Fibroblast of skin of scalp (primary cell): ENCODE measurements around the gene USP6.
"Not testable (repeated sequence)": the region's sequence is repeated elsewhere in the genome, so short reads cannot be mapped to it uniquely, and the experiment has no call there.

Source experiments
- DNase-seq: peaks from one replicate; pipeline ENCODE4 v3.0.0-alpha.2; 2013

The USP6 gene

GRCh38 chr17:5122056-5122455 lies 6.2 kb downstream of the USP6 start:
- DNase-seq: not testable (repeated sequence)

DNA sequence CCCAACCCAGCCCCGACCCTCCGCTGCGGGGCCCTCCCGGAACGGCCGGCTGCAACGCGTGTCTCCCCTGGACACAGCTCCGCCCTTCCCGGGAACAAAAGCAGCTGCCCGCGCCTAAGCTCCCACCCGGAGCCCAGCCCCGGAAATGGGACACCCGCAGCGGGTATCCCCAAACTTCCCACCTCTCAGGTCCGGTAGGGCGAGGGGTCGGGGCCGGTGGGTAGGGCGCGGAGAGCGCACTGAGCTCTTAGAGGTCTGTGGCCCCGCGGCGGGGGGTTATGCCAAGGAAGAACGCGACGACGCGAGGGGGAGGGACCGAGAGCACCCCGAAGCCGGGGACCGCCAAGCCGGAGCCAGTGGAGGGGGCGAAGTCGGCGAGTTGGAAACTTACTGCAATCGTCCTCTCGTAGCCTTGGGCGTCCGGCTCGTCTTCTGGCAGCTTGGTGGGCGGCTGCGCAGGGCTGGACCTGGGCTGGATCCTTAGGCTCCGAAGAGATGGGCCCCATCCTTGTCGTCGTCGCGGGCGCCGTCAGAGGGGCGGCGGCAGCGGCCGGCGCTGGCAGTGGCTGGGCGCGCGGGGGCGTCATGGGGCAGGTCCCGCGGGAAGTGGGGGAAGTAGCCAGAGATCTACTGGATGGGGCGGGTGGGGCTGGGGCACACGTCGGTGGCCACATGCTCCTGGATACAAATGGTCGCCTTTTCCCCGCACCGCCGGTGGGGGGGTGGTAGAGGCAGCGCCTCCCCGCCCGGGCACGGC lies 6.9 kb downstream of the USP6 start:
- no peak for DNase-seq

GRCh38 chr17:5123343-5124124 lies 7.7 kb downstream of the USP6 start:
- DNase-seq: no peak

DNA sequence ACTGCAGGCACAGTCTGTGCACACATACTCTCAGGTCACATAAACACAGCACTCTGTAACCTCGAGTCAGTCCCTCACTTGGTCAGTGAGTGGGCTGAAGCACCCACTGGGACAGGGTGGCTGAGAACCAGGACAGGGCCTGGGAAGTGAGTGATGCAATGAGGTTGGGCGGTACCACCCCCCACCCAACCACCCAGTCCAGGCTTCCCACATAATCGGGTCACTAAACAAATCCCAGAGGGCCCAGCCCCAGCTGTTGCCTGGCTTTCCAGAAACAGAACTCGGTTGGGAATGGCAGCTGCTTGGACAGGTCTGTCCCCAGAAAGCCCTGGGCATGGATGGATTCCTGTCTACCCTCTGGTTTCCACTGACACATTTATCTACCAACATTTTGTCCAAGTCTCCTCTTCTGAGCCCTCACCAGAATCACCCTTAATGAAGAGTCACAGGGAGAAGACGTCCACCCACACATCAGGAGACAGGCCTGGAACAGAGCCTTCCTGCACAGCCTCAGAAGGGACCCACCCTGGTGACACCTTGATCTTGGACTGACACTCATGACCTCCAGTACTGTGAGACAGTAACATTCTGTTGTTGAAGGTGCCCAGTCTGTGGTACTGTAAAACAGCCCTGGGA lies 8.4 kb downstream of the USP6 start:
- DNase-seq: not testable (repeated sequence)

DNA sequence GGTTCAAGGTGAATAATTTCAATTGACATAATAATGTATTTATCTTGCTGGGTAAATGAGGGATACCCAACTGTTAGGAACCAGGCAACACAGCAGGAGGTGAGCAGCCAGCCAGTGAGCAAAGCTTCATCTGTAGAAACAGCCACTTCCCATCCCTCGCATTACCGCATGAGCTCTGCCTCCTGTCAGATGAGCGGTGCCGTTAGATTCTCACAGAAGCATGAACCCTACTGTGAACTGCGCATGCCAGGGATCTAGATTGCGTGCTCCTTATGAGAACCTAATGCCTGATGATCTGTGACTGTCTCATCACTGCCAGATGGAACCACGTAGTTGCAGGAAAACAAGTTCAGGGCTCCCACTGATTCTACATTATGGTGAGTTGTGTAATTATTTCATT lies 9.1 kb downstream of the USP6 start:
- DNase-seq: peak; percentile 8

- DNase-seq: no peak
These were observed 11.1 kb downstream of the USP6 start for GRCh38 chr17:5126719-5127488.

DNA sequence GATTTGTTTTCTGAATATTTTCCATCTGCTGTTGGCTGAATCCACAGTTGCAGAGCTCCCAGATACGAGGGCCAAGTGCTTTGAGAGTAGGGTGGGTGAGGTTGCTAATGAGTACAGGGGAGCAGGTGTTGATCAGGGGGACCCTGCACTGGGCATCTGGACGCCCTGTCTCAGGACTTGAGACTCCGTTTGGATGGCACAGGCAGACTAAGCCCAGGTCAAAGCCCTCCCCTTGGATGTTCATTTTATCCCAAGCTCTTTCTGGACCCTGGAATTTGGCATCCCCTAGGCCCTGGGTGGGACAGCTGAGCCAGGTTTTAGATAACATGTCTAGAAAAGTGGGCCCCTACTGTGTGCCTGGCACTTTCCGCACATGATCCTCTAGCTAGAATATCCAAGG lies 12.1 kb downstream of the USP6 start:
- DNase-seq: no peak

- not testable (repeated sequence) for DNase-seq
These were observed 12.6 kb downstream of the USP6 start for GRCh38 chr17:5128387-5128786.

- DNase-seq: no peak
These were observed 13.2 kb downstream of the USP6 start for GRCh38 chr17:5128905-5129535.

- DNase-seq: not testable (repeated sequence)
These were observed 13.9 kb downstream of the USP6 start for GRCh38 chr17:5129770-5130169.

DNA sequence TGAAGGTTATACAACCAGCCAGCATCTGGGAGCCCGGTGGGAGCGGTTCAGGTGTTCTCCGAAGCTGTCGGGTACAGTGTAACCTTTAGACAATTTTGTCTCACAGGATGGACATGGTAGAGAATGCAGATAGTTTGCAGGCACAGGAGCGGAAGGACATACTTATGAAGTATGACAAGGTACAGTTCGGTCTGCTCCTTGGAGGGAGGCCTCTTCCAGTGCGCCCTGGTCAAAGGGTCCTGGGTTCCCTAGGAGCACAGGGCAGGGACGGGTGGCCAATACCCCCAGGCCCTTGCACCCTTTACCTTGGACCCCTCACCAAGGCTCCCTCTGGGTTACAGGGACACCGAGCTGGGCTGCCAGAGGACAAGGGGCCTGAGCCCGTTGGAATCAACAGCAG lies 14.4 kb downstream of the USP6 start:
- not testable (repeated sequence) for DNase-seq

GRCh38 chr17:5130687-5131086 lies 14.9 kb downstream of the USP6 start:
- not testable (repeated sequence) for DNase-seq

DNA sequence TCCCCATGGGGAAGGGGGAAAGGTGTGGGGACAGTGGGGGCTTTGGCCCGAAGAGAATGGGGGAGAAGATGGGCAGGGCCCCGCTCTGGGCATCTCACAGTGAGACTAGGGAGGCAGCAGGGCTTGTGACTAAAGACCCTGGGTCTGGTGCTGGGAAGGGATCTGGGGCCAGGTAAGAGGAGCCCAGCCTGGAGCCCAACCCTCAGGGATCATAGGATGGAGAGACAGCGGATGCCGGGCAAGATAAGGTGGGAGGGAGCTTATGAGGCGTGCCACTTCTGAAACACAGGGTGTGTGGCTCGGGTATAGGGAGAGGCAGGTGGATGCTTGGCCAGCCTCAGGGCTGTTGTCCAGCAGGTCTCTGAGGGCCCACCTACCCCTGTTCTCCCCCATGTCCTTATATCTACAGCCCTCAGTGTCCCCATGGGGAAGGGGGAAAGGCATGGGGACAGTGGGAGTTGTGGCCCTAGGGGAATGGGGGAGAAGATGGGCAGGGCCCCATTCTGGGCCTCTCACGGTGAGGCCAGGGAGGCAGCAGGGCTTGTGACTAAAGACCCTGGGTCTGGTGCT lies 15.4 kb downstream of the USP6 start:
- no peak for DNase-seq

DNA sequence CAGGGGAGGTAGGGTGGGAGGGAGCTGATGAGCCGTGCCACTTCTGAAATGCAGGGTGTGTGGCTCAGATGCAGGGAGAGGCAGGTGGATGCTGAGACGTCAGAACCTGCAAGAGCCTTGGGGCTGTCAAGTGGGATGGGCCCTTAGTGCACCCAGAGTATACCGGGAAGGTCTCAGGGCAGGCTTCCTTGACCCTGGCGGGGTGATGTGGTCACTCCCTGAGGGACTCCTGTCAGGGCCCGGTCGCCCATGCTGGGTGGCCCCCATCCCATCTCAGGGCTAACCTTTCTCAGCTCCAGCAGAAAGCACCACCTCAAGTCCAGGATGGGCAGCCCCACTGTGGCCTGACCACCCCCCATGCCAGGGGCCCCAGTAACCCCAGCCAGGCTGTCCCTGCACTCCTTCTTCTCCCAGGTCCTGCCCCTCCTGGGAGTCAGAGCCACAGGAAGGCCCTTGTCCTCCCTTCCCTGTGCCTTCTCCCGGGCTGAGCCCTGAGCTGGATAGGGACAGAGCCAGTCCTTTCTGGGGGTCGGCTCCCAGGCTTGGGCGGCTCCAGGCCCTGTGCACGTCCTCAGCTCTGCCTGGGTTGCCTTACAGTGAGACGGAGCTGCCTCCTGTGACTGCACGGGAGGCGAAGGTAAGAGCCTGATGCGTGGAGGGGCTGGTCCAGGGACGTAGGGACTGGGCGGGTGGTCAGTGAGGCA lies 16.1 kb downstream of the USP6 start:
- DNase-seq: not testable (repeated sequence)

DNA sequence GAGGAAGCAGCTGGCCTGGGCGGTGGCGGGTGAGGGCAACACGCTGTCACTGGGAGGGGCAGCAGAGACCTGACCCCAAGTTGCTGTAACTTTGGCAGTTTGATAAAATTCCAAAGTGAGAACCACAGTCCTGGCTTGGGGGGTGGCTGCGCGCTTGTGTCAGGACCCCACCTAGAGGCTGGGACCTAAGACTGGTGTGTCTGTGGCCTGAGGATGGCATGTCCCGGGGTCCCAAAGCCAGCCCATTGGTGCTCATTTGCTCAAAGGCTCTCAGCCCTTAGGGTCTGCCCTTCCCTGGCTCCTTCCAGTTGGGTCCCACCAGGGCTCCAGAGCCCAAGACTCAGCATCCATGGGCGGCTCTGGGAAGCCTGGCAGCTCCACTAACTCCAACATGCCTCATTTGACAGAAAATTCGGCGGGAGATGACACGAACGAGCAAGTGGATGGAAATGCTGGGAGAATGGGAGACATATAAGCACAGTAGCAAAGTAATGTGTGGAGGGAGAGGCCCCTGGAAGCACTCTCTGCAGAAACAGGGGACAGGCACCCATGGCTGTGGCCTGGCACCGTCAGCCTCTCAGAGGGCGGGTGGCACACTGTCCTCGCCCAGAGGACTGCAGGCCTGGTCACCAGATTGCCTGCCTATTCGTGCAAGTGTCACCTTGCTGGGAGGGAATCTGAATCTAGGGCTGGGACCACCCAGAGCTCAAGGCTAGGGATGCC lies 16.8 kb downstream of the USP6 start:
- DNase-seq: not testable (repeated sequence)

DNA sequence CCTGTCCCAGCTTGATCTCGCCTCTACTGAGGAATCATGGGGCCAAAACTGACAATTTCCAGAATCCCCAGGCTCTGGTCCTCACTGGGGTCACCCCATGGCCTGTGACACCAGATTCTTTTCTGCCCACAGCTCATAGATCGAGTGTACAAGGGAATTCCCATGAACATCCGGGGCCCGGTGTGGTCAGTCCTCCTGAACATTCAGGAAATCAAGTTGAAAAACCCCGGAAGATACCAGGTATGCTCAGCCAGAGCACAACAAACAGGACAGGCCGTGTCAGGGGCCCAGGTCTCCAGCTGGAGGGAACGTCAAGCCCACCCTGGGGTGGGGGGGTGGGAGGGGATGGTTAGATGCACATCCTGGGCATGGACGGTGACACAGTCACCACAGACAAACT lies 17.5 kb downstream of the USP6 start:
- no peak for DNase-seq

GRCh38 chr17:5133961-5134360 lies 18.1 kb downstream of the USP6 start:
- DNase-seq: not testable (repeated sequence)

- not testable (repeated sequence) for DNase-seq
These were observed 18.7 kb downstream of the USP6 start for GRCh38 chr17:5134571-5134970.

DNA sequence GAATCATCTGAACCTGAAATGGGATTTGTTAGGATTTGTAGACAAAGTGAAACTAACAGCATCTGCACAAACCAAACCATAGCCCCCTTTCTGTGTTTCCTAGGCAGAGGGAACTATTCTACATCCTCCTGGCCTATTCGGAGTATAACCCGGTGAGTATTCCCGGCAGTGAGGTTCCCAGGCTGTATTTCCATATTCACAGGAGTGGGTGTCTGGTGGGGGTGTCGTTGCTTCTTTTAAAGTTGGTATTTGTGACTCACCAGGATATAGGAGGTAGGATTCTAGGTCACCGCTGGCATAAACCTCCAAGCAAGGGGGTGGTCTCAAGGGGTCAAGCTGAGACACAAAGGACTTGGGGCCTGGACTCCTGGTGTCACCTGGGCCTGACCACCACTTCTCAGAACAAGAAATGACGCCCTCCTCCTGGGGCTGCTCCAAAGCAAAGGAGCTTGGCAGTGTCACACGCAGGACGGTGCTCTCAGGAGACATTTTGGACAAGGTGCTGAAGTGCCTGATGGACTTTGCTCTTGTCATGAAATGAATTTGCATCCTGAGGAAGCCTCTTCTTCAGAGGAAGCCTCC lies 19.4 kb downstream of the USP6 start:
- DNase-seq: not testable (repeated sequence)
